HepG2 (cell line): ENCODE data around the gene MGAT4C. TPM values are rescaled to one million over a fixed set of nuclear protein-coding genes. Genes with fewer than 3 reads are reported as not detected.

Experiments
- BCL6 ChIP-seq: IDR thresholded peaks from 2 replicates; pipeline ENCODE4 v1.6.1; 2016; ENCODE audit warnings: missing genetic modification reagents, missing compliant biosample characterization
- BRCA1 ChIP-seq: sonication (generic); formaldehyde crosslinking; IDR thresholded peaks from 2 replicates; pipeline ENCODE4 v1.4.0; 2020; ENCODE audit warnings: missing genetic modification reagents
- CEBPB ChIP-seq: IDR thresholded peaks from 2 replicates; pipeline ENCODE4 v1.6.1; 2011; ENCODE audit warnings: low read depth, low read length, improper control_type of control experiment, borderline replicate concordance
- ESRRA ChIP-seq: sonication (generic); formaldehyde crosslinking; IDR thresholded peaks from 2 replicates; pipeline ENCODE4 v1.5.1; 2020; ENCODE audit warnings: mild to moderate bottlenecking, low read depth, missing genetic modification reagents
- PHF5A ChIP-seq: IDR thresholded peaks from one replicate; pipeline ENCODE4 v1.6.1; 2018; ENCODE audit warnings: low read depth, missing genetic modification reagents; ENCODE audit not compliant: unreplicated experiment
- ZBTB10 ChIP-seq: sonication (generic); formaldehyde crosslinking; IDR thresholded peaks from 2 replicates; pipeline ENCODE4 v1.4.0; 2020; ENCODE audit warnings: missing genetic modification reagents, borderline replicate concordance
- ZBTB7A ChIP-seq: sonication (generic); formaldehyde crosslinking; IDR thresholded peaks from 2 replicates; pipeline ENCODE4 v1.8.0; 2022; ENCODE audit warnings: mild to moderate bottlenecking, missing genetic modification reagents
- ZNF224 ChIP-seq: sonication (generic); formaldehyde crosslinking; IDR thresholded peaks from 2 replicates; pipeline ENCODE4 v1.5.0; 2020; ENCODE audit warnings: mild to moderate bottlenecking, missing genetic modification reagents
- ZNF564 ChIP-seq: sonication (generic); formaldehyde crosslinking; IDR thresholded peaks from 2 replicates; pipeline ENCODE4 v1.8.1; 2023; ENCODE audit warnings: mild to moderate bottlenecking, missing genetic modification reagents
- ZNF704 ChIP-seq: sonication (generic); formaldehyde crosslinking; IDR thresholded peaks from 2 replicates; pipeline ENCODE4 v1.8.1; 2023; ENCODE audit warnings: mild to moderate bottlenecking, inconsistent platforms, moderate library complexity, missing genetic modification reagents, borderline replicate concordance
- ZNF770 ChIP-seq: sonication (generic); formaldehyde crosslinking; IDR thresholded peaks from 2 replicates; pipeline ENCODE4 v1.5.0; 2020; ENCODE audit warnings: mild to moderate bottlenecking, missing genetic modification reagents
- polyA plus RNA-seq, 8 experiments: library from polyadenylated mRNA; depleted of rRNA in 3 of 8; stranded (reverse) in 7 of 8; unstranded in 1 of 8; fragments of >200 nt; fragmentation: Illumina TruSeq in 4 of 8; extraction: Trizol in 4 of 8; gene quantifications; 2 replicates each; pipeline versions ENCODE4 v1.2.1 to v1.2.3, GENCODE V29; 2011 to 2016; ENCODE audit warnings: low read depth in 4 of 8, missing spikeins in 1 of 8, mixed read lengths in 1 of 8; ENCODE audit not compliant: insufficient read depth in 1 of 8
- total RNA-seq, 5 experiments: library from RNA; depleted of rRNA; stranded (reverse); fragments of >200 nt; fragmentation: Illumina TruSeq; extraction: Trizol; gene quantifications; 2 replicates each; pipeline ENCODE4 v1.2.3, GENCODE V29; 2016; ENCODE audit warnings: low read depth in 1 of 5

The MGAT4C gene
- total and polyA plus RNA-seq, 2 of the 13 experiments (the other 11 are each of a cell fraction or from before 2014, with no cell fraction given), result not detected

GRCh38 chr12:86050010-86050409 is 206.2 kb downstream of the MGAT4C start (continued):
- no peak for TF ChIP-seq PHF5A (CRISPR knock-in tag)
- no peak for TF ChIP-seq ZBTB7A (CRISPR knock-in tag)
- TF ChIP-seq CEBPB, result no peak
- no peak for TF ChIP-seq ESRRA
- no peak for TF ChIP-seq ZNF564
- TF ChIP-seq ZNF224, result no peak
- no peak for TF ChIP-seq ZNF704 (CRISPR knock-in tag)
- TF ChIP-seq ZNF770 (CRISPR knock-in tag), result no peak
- TF ChIP-seq BCL6, result no peak
- TF ChIP-seq BRCA1, result no peak
- TF ChIP-seq ZBTB10 (CRISPR knock-in tag), result no peak
